ENCODE data around the gene SMOC1.

SMOC1 gene, protein sequence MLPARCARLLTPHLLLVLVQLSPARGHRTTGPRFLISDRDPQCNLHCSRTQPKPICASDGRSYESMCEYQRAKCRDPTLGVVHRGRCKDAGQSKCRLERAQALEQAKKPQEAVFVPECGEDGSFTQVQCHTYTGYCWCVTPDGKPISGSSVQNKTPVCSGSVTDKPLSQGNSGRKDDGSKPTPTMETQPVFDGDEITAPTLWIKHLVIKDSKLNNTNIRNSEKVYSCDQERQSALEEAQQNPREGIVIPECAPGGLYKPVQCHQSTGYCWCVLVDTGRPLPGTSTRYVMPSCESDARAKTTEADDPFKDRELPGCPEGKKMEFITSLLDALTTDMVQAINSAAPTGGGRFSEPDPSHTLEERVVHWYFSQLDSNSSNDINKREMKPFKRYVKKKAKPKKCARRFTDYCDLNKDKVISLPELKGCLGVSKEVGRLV

DNA sequence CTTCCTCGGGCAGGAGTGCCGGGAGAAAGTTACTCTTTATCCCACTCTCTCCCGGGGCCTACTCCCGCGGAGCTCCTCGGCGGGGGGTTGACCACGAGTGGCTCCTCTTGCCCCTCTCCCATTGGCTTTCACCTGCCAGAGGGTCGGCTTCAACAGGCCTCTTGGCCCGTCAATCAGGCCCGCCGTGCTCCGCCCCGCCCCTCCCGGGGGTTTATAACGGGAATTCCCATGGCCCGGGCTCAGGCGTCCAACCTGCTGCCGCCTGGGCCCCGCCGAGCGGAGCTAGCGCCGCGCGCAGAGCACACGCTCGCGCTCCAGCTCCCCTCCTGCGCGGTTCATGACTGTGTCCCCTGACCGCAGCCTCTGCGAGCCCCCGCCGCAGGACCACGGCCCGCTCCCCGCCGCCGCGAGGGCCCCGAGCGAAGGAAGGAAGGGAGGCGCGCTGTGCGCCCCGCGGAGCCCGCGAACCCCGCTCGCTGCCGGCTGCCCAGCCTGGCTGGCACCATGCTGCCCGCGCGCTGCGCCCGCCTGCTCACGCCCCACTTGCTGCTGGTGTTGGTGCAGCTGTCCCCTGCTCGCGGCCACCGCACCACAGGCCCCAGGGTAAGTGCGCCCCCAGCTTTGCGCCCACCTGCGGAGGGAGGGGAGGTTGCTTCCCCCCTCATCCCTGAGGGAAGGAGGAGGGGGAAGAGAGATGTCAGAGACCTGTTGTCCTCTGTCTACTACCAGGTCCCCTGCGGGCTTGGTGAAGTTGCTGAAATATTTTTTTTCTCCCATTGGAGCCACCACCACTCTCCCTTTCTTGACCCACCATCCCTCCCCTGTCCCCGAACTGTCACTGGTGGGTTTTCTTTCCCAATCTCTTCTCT lies at the start of gene SMOC1:
TSS of gene SMOC1 (plus strand) at position 242 of the 869 bp plus-strand sequence. CDS start at position 505, 263 bp downstream.
- peak; percentile 60 for DNase-seq

DNA sequence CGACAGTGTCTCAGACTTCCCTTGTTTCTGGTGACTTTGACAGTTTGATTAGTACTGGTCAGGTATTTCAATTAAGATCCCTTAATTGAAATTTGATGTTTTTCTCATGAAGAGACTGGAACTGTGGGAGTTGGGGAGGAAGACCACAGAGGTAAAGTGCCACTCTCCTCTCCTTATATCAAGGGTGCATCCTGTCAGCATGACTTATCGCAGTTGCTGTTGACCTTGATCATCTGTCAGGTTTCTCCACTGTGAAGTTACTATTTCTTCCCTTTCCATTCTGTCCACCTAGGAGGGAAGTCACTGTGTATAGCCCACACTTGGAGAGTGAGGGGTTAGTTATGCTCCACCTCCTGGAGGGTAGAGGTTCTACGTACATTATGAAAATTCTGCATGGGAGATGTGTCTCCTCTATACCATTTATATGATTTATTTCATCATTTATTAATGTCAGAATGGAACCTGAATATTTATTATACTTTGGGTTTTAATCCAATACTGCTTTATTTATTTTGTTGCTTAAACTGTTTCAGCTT lies 40.3 kb upstream of the SMOC1 start:
- DNase-seq = no peak

DNA sequence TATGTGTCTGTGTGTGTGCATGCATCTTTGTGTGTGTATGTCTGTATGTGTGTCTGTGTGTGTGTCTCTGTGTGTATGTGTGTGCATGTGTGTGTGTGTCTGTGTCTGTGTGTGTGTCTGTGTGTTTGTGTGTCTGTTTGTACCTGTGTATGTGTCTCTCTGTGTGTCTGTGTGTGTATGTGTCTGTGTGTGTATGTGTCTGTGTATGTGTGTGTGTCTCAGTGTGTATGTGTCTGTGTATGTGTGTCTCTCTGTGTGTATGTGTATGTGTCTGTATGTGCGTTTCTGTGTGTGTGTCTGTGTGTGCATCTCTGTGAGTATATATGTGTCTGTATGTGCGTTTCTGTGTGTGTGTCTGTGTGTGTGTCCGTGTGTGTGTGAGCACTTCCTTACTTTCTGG lies 39.6 kb upstream of the SMOC1 start:
- DNase-seq = no peak

DNA sequence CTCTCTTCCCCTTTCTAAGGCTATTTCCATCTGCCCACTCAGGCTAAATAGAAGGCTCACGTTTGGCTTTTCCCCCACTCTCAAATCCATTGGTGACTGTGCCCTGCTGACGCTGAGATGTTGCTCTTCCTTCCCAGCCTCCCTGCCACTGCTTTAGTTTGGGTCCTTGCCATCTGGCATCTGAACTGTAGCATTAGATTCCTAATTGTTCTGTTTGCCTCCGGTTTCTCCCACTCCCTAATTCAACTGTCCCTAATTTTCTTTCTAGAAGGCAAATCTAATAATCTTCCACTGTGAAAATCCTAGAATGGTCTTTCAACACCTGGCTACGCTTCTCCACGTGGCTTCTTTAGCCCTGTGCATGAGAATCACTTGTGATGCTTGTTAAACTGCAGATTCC lies 37.6 kb upstream of the SMOC1 start:
- DNase-seq = no peak

DNA sequence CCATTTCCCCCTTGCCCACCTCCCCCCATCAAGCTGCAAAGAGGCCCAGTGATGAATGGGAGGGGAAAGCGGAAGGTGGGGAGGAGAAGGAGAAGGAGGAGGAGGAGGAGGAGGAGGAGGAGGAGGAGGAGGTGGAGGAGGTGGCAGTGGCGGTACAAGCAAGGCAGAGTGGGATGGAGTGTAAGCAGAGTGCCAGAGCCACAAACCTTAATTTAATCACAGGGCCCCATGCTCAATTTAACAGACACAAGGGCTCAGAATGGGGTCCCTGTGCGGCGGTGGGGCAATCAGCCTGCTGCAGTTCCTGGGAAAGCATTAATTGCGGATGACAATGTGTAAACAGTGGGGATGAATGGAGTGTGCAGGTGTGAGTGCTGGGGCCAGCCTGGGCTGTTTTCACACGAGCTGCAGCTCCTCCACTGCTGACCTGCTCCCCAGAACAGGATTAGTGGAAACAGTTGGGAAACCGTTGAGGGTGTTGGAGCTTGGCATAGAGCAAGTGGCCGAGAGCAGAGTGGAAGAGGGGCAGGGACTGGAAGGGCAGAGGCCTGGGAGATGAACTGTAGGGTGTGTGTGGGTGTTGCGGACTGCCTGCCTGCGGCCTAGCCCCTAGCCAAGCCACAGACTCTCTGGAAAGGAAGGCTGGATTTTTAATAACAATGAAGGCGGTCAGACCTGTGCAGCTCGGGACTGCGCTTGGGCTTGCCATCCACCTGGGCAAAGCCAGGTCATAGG lies 36.4 kb upstream of the SMOC1 start:
- DNase-seq = no peak

DNA sequence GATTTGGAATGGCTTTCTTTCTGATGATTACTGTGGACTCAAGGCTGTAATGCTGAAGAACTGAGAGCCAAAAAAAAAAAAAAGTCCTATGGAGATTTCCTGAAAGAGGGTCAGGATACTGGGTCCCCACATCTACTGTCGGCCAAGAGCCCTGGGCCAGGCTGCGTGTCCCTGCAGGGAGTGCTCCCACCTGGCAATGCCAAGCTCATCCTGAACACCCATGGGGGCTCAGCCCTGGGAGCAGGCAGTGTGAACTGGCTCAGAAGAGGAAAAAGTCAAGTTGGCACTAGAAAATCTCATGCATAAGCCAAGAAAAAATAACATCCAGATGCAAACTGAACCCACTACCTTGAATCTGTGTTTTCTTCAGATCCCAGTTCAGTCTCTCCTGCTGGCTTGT lies 35.0 kb upstream of the SMOC1 start:
- DNase-seq = no peak

DNA sequence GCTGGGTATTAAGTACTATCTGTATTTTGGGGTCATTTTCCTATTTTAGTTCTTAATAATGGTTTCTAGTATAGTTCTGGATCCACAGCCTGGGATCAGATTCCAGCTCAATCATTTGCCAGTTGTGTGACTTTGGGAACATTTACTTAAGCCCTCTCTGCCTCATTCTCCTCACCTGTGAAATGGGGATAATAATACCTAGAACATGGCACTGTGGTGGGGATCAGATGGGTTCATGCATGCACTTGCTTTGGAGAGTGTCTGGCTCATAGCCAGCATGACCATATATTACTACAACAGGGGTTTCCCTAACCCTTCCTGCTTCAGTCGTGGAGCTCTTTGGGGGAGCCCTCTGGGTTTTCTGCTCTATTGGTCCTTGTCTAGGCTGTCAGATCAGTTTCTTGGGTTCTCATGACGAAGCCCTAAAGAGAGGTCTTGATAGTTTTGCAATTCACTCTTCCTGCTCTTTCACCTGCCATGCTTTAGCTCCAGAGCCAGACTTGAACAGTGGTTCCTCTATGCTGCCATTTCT lies 34.1 kb upstream of the SMOC1 start:
- DNase-seq = no peak

DNA sequence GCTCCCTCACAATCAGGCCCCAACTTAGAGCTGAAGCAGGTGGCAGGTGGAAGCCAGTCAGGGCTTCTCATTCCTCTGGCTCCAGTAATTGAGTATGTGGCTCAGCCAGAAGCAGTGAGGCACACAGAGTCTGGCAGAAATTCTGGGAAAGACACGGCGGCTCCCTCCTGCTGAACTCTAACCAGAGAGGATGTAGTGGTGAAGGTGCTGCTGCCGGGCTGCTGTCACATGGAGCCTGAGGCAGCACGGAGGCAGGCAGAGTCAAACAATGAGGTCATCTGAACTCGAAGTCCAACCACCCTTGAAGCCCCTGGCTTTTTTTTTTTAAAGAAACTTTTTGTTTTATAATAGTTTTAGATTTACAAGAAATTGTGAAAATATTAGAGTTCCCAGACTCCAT lies 33.4 kb upstream of the SMOC1 start:
- no peak for DNase-seq

DNA sequence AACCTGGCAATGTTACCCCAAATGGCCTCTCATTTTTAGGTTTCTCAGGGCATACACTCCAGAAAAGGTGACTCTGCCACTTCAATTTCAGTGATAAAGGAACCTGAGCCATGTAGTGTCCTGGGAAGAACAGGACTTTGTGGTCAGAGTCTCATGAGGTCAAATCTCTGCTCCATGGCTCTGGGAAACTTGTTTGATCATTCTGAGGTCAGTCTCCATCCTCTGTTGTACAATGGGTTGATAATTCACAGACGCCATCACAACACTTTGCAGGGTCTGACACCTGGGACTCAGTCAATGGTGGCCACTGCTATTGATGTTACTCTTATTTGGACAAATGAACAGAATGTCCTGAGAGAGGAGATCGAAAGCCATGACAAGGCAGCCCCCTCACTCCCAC lies 31.1 kb upstream of the SMOC1 start:
- no peak for DNase-seq

DNA sequence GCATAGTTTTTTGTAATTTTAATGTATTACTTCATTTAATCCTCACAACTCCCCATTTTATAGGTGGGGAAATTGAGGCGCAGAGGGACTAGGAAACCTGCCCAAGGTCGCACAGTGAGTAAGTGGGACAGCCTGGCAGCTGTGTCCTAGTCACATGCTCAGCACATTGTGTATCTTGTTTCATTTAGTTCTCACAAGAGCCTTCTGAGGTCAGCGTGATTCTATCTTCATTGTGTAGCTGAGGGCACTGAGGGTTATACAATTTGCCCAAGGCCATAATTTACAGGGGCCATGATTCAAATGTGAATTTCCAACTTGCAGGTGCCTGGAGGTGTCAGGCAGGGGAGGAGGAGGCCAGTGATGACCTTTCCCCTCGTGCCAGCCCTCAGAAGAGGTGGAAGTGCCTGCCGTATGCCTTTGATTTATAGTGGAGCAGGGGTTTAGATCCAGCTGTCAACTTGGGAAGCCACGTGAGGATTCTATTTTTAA lies 30.3 kb upstream of the SMOC1 start:
- DNase-seq = no peak

DNA sequence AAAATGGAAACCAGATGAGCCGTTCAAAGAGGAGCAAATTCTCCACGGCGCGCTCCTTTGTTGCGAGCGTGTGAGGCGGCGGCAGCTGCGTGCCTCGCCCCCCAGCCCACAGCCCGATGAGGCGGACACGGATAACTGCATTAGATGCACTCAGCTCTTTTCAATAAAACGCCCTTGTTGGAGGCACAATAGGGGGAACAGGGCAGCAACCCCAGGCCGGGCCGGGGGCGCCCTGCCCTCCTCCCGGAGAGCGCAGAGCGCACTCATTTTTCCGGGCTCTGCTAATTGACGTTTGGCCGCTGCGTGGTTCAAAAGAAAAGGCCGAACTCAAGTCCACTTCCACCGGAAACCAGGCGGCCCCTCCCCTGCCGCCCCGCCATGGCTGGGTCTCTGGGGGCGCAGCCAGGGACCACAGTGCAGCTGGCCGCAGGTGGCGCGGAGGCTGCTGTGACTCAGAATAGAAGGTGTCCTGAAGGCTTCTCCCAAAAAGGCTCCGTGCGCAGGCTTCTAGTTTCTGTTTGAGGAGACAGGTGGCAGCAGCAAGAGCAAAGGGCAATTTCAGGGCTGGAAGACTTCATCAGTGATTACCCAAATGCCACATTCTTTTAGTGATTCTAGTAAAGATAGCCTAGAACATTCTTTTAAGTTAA lies 29.0 kb upstream of the SMOC1 start:
- no peak for DNase-seq

DNA sequence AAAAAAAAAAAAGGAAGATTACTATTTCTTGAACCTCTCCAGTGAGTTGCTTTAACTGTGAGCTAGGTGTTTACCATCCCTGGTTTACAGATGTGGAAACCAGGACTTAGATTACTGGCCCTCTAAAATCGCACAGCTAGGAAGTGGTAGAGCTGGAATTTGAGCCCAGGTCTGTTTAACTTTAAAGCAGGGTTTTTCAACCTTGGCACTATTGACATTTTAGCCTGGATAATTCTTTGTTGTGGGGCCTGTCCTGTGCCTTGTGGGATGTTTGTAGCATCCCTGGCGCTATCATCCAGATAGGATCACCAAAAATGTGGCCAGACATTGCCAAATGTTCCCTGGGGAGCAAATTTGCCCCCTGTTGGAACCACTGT lies 28.5 kb upstream of the SMOC1 start:
- DNase-seq = no peak

DNA sequence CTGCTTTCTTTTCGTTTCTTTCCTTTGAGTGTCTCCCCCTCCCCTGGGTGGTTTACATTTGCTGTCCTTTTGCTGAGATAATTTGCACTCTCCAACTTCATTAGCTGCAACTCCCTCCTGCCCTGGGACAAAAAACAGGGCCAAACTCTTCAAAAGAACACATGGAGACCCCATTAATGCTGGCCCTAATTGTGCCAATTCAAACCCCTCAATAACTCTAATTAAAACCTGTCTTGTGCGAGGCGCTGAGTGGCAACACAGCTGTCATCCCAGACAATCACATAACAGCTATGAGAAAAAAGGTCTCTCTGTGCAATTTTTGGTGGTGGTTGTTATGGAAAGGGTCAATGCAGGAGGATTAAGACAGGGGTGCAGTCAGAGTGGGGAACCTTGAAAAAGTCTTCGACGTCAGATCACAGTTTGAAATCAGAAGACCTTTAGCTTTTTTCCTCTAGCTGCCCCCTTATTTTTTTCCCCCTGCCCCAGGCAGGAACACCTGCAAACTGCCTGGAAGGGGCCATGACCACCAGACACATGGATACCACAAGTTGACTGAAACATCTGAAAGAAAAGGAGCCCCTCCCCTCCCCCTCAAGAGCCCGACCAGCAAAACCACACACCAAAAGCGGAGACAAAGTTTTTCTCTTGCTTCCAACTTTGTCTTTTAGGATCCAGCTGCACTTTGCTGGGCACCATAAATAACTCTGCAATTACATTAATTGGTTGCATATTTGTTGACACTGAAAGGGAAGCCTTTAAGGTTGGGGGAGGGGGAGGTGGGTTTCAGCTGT lies 26.5 kb upstream of the SMOC1 start:
- no peak for DNase-seq

DNA sequence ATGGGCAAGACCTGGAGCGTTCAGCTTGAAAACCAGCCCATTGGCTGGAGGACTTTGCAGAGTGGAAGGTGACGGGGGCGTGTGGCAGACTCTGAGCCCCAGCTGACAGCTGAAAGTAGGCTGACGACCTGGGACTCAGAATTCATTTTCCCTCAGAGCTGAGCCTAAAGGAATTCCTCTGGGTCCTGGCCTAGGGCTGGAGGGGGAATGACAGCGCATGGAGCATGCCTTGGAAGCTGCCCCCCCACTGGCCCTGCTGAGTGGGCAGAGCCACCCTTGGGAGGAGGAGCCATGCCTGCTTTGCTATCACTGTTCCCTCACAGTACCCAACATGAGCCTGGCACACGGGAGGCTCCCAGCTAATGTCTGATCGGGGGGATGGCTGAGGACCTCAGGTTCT lies 25.4 kb upstream of the SMOC1 start:
- no peak for DNase-seq

DNA sequence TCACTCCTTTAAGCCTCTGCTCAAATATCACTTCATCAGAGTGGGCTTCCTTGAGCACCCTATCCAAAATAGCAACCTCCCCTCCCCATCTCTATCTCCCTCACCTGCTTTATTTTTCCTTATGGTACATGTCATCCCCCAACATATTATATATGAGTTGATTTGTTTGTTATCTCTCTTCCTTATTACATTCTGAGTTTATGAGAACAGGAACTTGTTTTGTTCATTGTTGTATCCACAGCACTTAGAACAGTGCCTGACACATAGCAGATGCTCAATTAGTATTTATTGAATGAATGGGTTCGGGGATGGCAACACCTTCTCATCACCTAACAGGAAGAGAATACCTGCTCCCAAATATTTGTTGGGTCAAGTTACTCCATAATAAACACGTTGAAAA lies 24.6 kb upstream of the SMOC1 start:
- DNase-seq = no peak

DNA sequence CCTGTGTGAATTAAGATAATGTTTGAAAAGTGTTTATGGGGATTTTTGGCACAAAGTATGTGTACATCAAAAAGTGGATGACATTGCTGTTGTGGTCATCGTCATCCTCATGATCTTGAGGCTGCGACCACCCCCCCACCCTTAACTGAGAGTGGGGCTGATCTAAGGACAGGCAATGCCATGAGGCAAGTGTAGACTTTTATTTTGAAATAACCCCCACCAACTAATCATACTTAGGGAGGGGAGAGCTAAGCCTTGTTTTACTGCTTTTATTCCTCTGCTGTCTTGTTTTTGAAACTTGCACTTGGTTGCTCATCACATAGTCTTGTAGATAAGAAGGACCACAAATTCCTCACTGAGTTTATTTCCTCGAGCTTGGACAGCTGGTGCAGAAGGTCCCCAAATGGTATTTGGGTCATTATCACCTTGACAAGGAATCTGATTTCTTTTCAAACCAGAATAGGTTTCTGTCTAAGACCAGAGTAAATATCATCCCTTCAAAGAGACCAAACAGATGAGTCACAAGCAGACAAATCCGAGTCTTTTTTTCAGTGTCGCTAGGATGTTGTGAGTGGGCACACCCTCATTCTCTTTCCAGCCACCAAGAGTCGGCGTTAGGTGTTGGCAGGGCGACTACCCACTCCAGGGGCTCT lies 23.9 kb upstream of the SMOC1 start:
- DNase-seq = no peak

DNA sequence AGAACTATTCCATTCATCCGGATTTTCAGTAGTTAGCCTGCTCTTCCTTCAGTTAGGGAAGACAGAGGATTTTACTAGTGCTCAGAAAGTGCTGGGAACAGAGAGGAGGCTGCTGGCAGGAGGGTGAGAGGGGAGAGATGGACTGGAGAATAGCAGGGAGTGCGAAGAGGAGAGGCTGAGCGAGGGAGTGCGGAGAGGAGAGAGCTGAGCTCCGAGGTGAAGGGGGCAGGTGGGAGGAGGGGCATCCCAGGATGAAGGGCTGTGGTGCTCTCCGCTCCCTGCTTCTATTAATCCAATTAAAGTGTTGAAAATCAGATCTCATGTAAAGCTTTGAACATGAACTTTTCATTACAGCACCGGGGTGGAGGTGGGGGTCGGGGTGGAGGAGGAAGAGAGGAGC lies 20.4 kb upstream of the SMOC1 start:
- DNase-seq = no peak

DNA sequence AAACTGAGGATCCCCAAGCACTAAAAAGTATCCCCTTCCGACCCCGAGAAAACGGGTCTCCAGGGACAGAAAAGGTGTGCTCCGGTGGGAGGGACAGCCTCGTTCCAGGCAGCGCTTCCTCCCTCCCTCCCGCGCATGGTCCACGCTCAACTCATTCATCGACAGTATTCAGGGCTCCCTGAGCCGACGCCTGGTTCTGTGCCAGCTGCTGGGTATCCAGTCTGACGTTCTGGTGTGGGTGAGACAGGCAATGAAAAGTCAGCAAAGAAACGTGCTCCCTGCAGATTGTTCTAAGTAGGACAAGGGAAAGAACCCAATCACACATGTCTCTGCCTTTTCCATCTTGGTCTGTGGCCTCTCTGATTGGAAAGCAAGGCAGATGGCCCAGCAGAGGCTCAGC lies 19.6 kb upstream of the SMOC1 start:
- no peak for DNase-seq

DNA sequence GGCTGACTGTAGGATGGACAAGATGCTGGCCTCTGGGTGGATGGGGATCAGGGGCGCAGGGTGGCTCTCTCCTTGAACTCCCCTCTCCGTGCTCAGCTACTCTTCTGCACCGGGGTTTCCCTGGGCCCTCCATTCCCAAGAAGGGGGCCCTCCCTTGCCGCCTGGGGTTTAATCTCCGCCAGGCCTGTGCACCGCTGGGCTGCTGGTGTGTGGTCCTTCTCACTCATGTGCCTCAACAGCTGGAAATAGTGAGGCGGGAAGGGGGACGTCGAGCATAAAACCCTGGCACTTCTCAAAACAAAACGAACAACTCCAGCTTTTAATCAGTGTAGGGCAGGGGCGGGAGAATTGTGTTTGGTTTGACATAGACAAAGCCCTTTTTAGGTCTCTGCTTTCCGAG lies 19.0 kb upstream of the SMOC1 start:
- no peak for DNase-seq

DNA sequence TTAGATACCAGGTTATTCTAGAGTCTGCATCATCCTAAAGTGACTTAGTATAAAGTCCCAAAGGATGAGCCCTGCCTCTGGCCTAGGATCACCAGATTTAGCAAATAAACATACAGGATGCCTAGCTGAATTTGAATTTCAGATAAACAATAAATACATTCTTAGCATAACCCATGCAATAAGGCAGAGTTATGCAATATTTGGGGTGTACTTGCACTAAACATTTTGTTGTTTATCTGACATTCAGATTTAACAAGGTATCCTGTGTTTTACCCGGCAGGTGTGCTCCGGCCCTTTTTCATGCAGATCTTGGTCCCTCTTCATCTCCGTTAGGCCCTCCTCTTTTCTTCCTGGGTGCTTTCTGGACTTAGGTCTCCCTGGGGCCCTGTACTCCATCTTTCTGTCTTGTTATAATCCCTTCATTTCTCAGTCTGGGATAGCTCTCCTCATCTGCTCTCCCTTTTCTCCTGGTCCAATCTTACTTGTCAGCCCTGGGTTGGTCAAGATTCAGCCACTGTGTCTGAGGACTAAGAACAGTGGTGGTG lies 18.1 kb upstream of the SMOC1 start:
- no peak for DNase-seq

DNA sequence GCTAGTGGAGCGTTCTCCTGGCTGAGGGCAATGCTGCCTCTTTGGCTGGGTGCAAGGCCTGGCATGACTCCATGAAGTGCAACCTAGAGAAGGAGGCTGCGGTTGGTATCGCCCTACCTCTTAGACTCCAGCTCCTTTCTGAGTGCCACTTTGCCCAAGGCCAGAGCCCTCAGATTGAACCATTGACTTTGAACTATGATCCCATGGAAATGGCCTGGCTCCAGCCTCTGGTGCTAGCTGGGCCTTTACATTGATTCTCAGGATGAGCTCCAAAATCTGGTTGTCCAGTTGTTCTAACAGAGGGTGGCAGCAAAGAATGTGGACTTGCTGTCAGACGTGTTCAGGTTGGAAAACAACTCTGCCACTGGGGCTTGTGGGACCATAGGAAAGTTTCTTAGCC lies 16.1 kb upstream of the SMOC1 start:
- no peak for DNase-seq
